HCT116 (cell line): Measurements from ENCODE around the gene NEUROD4.

ENCODE experiments used
- CEBPB ChIP-seq: IDR thresholded peaks from 2 replicates; pipeline ENCODE4 v1.6.1; 2012; ENCODE audit warnings: low read depth
- CTCF ChIP-seq, 3 experiments: fragments of 200-600 bp in 1 of 3; sonication (generic) in 1 of 3; IDR thresholded peaks in 2 of 3; conservative IDR thresholded peaks in 1 of 3; 2 replicates each; pipeline ENCODE4 v1.5.1; 2012 to 2017; ENCODE audit warnings: low read depth in 2 of 3, low read length in 2 of 3, antibody characterized with exemption in 1 of 3, borderline replicate concordance in 1 of 3, control low read depth in 1 of 3, mild to moderate bottlenecking in 1 of 3, mixed read lengths in 1 of 3, mixed run types in 1 of 3, moderate library complexity in 1 of 3; ENCODE audit not compliant: insufficient read depth in 1 of 3
- ELF1 ChIP-seq: IDR thresholded peaks from 2 replicates; pipeline ENCODE4 v1.6.1; 2012; ENCODE audit warnings: low read depth, borderline replicate concordance
- MAX ChIP-seq: IDR thresholded peaks from 2 replicates; pipeline ENCODE4 v1.6.1; 2012
- REST ChIP-seq: IDR thresholded peaks from 2 replicates; pipeline ENCODE4 v1.6.1; 2012; ENCODE audit warnings: low read depth
- SRF ChIP-seq: IDR thresholded peaks from 2 replicates; pipeline ENCODE4 v1.6.1; 2012; ENCODE audit warnings: low read depth

- TF ChIP-seq SRF (no peak), CTCF (IDR thresholded peaks at IDR 0.05 in 2 of 3, conservative IDR thresholded peaks at IDR 0.05 in 1 of 3; ENCODE audit: borderline replicate concordance in 1 of 3, insufficient read depth in 1 of 3, low read depth in 2 of 3, low read length in 2 of 3) (no peak), CEBPB (no peak), REST (no peak), ELF1 (no peak), MAX (no peak)
These were observed 4.8 kb downstream of the NEUROD4 start for GRCh38 chr12:55024575-55024974.
